ENCODE data around the gene EIF4G3. TPM values are rescaled to one million over a fixed set of nuclear protein-coding genes. Genes with fewer than 3 reads are reported as not detected.
"Not testable (repeated sequence)": the region's sequence is repeated elsewhere in the genome, so short reads cannot be mapped to it uniquely, and the experiment has no call there.

EIF4G3 gene
- total RNA-seq, 4 donors from 2014 or later = 68.9 to 110 (median 104) TPM

DNA sequence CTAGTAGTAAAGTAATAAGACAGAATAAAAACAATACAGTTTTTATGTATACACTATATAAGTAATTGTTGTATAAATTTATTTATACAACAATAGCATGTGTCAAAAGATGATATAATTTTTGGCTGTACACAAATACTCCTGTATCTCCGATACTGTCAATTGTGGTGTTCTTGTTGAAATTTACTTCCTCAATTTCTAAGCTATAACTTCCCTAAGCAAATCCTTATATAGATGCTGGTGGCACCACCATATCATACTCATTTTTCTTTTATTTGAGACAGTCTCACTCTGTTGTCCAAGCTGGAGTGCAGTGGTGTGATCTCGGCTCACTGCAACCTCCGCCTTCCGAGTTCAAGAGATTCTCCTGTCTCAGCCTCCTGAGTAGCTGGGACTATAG is 248.6 kb downstream of the EIF4G3 start:
- intact Hi-C loops (cut with DNase I) = no loop called here
- no peaks in the 10 kb centered on the region for H3K27me3 ChIP-seq
- WGBS, 2 donors = 86 to 89% methylated on average over 4 of the region's 4 CpGs
- H3K9me3 ChIP-seq = no peaks in the 10 kb centered on the region
- H3K36me3 ChIP-seq = no peaks in the 10 kb centered on the region
- DNase-seq = no peak
- H3K4me3 ChIP-seq (replicated peaks in 1 of 3) = no peak overlapping the region
- H3K27ac ChIP-seq = no peak overlapping the region
- TF ChIP-seq, protein P1, sequence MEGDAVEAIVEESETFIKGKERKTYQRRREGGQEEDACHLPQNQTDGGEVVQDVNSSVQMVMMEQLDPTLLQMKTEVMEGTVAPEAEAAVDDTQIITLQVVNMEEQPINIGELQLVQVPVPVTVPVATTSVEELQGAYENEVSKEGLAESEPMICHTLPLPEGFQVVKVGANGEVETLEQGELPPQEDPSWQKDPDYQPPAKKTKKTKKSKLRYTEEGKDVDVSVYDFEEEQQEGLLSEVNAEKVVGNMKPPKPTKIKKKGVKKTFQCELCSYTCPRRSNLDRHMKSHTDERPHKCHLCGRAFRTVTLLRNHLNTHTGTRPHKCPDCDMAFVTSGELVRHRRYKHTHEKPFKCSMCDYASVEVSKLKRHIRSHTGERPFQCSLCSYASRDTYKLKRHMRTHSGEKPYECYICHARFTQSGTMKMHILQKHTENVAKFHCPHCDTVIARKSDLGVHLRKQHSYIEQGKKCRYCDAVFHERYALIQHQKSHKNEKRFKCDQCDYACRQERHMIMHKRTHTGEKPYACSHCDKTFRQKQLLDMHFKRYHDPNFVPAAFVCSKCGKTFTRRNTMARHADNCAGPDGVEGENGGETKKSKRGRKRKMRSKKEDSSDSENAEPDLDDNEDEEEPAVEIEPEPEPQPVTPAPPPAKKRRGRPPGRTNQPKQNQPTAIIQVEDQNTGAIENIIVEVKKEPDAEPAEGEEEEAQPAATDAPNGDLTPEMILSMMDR (IDR thresholded peaks at IDR 0.05) = no peak
- TF ChIP-seq POLR2A (IDR thresholded peaks at IDR 0.05) = no peak
- H3K4me1 ChIP-seq = peaks cover 15 to 16% of the 10 kb centered on the region in 2 donors

DNA sequence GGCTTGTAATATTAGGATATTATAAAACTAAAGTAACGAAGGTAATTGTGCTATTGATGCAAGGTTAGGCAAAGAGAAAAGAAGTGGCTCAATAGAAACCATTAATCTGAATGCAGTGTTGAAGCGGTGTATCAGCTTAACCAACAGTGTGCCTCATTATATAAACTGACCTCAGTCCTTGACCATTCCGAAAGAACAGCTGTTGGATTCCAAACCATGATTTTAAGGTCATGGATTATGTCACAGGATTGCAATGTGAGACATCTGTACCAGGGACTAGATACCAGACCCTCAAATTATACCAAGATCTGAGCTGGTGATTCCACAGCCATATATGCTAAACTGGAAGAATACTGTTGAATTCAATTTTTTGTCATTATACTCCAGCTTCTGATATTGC is 255.4 kb downstream of the EIF4G3 start:
- 96% methylated on average over 3 of the region's 3 CpGs for WGBS, 2 donors
- Histone ChIP-seq H3K27me3 (no peaks in the 10 kb centered on the region), H3K27ac (no peak overlapping the region), H3K4me3 (replicated peaks in 1 of 3) (no peak overlapping the region), H3K4me1 (peaks cover 3 to 4% of the 10 kb centered on the region in 2 donors), H3K36me3 (no peaks in the 10 kb centered on the region), H3K9me3 (no peaks in the 10 kb centered on the region)
- intact Hi-C loops (cut with DNase I) = no loop called here
- DNase-seq = no peak
- TF ChIP-seq, protein P1 (IDR thresholded peaks at IDR 0.05) = no peak
- TF ChIP-seq POLR2A (IDR thresholded peaks at IDR 0.05) = no peak

DNA sequence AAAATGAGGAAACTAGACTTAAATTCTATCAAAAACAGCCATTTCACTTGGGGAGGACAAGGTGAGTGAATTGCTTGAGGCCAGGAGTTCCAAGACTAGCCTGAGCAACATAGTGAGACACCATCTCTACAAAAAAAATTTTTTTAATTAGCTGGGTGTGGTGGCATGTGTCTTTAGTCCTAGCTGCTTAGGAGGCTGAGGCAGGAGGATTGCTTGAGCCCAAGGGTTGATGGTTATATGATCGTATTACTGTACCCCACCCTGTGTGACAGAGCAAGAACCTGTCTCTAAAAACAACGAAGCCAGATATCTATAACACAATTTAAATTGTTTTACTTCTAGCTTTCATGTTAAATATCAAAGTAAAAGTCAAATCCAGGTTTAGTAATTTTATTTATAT is 263.5 kb downstream of the EIF4G3 start:
- TF ChIP-seq POLR2A (IDR thresholded peaks at IDR 0.05) = no peak
- TF ChIP-seq, protein P1 (IDR thresholded peaks at IDR 0.05) = no peak
- intact Hi-C loops (cut with DNase I) = no loop called here
- H3K27me3 ChIP-seq = no peaks in the 10 kb centered on the region
- 99 to 100% methylated on average over 2 of the region's 2 CpGs for WGBS, 2 donors
- peaks cover 3% of the 10 kb centered on the region in 2 donors for H3K4me1 ChIP-seq
- no peaks in the 10 kb centered on the region for H3K36me3 ChIP-seq
- no peak overlapping the region for H3K4me3 ChIP-seq (replicated peaks in 1 of 3)
- no peaks in the 10 kb centered on the region for H3K9me3 ChIP-seq
- no peak for DNase-seq
- H3K27ac ChIP-seq = no peak overlapping the region

DNA sequence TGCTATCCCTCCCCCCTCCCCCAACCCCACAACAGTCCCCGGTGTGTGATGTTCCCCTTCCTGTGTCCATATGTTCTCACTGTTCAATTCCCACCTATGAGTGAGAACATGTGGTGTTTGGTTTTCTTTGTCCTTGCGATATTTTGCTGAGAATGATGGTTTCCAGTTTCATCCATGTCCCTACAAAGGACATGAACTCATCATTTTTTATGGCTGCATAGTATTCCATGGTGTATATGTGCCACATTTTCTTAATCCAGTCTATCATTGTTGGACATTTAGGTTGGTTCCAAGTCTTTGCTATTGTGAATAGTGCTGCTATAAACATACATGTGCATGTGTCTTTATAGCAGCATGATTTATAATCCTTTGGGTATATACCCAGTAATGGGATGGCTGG is 269.2 kb downstream of the EIF4G3 start:
- H3K27me3 ChIP-seq; DNase-seq; H3K9me3 ChIP-seq; intact Hi-C loops (cut with DNase I); H3K4me1 ChIP-seq; H3K27ac ChIP-seq; H3K36me3 ChIP-seq; H3K4me3 ChIP-seq (replicated peaks in 1 of 3): not testable (repeated sequence)
- 97 to 100% methylated on average over 2 of the region's 2 CpGs for WGBS, 2 donors

DNA sequence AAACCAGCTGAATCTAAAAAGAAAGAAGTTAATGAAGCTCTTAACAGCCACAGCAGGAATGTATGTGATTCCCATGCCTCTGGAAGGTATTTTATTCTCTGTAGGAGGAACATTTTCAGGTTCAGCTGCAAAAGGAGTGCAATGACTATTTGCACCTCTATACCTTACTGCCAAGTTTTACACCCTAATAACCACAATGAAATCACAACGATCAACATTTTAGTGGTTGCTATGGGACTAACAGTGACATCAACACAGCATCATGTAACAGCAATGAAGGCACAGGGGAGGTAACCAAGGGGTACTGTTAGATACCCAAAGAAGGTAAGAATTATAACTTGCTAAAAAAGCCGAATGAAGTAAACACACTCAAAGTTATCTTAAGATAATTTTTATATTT is 273.3 kb downstream of the EIF4G3 start:
- Histone ChIP-seq H3K27me3 (no peaks in the 10 kb centered on the region), H3K27ac (peak overlapping the region in 1 of 3 donors; percentile 7), H3K36me3 (no peaks in the 10 kb centered on the region), H3K4me1 (peaks cover 7 to 8% of the 10 kb centered on the region in 2 donors), H3K4me3 (replicated peaks in 1 of 3) (no peak overlapping the region), H3K9me3 (no peaks in the 10 kb centered on the region)
- WGBS, 2 donors = 63 to 65% methylated on average over 2 of the region's 2 CpGs
- intact Hi-C loops (cut with DNase I) = no loop called here
- DNase-seq = no peak
- TF ChIP-seq POLR2A (IDR thresholded peaks at IDR 0.05) = no peak
- TF ChIP-seq, protein P1 (IDR thresholded peaks at IDR 0.05) = no peak

DNA sequence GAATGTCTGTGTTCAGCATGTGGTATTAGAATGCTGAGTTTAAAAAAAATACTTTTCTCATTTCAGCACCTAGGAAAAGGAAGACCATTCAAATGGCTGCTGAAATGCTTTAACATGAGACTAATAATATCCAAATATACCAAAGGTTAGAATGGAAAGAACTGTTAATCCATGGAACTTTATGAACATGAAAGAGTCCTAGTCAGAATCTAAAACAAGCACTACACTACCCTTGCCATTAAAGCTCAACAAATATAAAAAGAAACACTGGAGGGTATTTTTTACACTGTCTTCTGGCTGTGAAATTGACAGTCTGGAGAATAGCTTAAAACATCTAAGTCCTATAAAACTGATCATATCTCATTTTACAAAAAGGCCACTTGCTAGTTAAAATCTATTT is 276.6 kb downstream of the EIF4G3 start:
- TF ChIP-seq, protein P1 (IDR thresholded peaks at IDR 0.05) = no peak
- no peak for TF ChIP-seq POLR2A (IDR thresholded peaks at IDR 0.05)
- Histone ChIP-seq H3K4me1 (peaks cover 8 to 13% of the 10 kb centered on the region in 2 donors), H3K4me3 (replicated peaks in 1 of 3) (no peak overlapping the region), H3K36me3 (no peaks in the 10 kb centered on the region), H3K27ac (no peak overlapping the region), H3K9me3 (no peaks in the 10 kb centered on the region), H3K27me3 (no peaks in the 10 kb centered on the region)
- DNase-seq = no peak
- intact Hi-C loops (cut with DNase I) = no loop called here
